COLO668 (cell line): Measurements from ENCODE around the gene ITK.
"Not testable (repeated sequence)": the region's sequence is repeated elsewhere in the genome, so short reads cannot be mapped to it uniquely, and the experiment has no call there.

ENCODE experiments used
- DNase-seq: peaks from one replicate; lab custom pipeline; 2025; ENCODE audit not compliant: unreplicated experiment; lab: John Stamatoyannopoulos, UW

Gene ITK

DNA sequence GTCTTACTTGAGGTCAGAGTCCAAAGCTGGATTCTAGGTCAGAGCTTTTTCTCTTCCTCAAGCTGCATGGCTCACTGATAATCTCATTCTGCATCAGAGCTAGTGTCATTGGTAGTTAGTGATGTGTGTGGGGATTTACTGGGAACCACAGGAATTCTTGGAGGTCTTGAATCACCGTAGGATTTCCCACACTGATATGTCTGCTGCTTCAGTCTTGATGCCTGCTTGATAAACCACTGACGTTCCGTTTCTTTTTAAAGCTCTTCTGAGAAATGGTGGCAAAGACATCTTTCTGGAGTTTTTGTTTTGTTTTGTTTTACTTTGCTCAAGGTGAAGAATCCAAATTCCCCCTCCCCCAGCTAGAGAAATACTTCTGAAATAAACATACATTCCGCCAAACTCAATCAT is 13.4 kb upstream of the ITK start:
- no peak for DNase-seq

- DNase-seq, result no peak
Measured at GRCh38 chr5:157168286-157168685, 12.4 kb upstream of the ITK start.

GRCh38 chr5:157172403-157172802 is 8.2 kb upstream of the ITK start:
- DNase-seq, result no peak

DNA sequence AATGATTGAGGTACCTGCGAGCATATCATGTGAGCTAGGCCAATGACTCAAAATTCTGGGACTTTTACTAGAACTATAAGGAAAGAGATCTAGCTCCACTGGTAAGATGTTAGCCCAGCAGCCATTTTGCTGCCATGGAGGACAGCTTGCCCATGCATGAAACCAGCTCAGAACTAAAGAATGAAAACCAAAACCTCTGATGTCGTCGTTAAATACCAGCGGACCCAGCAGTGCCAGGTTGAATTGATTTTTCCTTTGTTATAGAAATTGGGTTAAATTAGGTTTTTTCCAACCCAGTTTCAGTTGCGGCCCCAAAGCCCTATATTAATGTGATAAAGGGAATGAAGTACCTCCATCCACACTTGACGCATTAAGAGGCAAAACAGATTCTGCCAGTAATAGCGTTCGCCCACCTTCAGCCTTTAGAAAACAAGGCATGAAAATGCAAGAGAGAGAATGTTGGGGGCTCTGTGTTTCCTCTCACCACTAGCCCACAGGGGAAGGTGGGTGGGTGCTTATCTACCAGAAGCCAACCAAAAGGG is 5.5 kb upstream of the ITK start:
- no peak for DNase-seq

DNA sequence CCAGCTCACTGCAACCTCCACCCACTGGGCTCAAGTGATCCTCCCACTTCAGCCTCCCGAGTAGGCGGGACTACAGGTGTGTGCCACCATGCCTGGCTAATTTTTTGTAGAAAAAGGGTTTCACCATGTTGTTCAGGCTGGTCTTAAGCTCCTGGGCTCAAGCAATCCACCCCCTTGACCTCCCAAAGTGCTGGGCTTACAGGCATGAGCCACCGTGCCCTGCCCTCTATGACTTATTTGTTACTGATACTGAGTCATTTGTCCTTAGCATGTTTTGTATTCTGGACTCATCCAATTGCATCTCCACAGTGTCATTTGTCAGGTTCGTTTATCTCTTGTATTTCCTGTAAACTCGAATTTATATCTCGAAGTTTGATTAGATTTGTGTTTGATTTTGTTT is 2.7 kb upstream of the ITK start:
- no peak for DNase-seq

GRCh38 chr5:157178966-157179365 is 1.7 kb upstream of the ITK start:
- DNase-seq, result no peak

- no peak for DNase-seq
Measured at GRCh38 chr5:157182143-157182757, 1.6 kb downstream of the ITK start.

DNA sequence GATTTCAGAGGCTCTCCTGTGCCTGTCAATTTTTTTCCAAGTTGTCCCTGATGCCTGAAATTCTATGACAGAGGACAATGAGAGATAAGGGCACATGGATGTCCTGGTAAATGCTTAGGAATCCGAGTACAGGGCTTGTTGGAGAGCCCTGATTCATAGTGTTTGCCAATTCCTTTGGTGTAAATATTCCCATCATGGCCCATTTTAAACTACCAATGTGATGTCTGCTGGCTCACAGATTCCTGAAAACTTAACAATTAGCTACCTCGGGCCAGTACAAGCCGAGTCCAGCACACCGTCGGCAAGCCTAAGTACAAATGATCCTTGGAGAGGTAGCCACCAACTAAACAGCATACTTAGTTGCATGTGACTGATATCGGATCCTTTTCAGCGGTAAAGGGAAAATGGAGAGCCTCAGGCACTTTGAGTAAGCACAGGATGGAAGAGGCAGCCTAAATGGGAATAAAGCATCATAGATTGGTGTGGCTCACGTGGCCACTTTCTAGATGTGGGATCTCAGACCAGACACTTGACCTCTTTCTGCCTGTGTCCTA is 3.6 kb downstream of the ITK start:
- no peak for DNase-seq

GRCh38 chr5:157185122-157185521 is 4.5 kb downstream of the ITK start:
- not testable (repeated sequence) for DNase-seq

GRCh38 chr5:157186309-157187045 is 5.8 kb downstream of the ITK start:
- no peak for DNase-seq

DNA sequence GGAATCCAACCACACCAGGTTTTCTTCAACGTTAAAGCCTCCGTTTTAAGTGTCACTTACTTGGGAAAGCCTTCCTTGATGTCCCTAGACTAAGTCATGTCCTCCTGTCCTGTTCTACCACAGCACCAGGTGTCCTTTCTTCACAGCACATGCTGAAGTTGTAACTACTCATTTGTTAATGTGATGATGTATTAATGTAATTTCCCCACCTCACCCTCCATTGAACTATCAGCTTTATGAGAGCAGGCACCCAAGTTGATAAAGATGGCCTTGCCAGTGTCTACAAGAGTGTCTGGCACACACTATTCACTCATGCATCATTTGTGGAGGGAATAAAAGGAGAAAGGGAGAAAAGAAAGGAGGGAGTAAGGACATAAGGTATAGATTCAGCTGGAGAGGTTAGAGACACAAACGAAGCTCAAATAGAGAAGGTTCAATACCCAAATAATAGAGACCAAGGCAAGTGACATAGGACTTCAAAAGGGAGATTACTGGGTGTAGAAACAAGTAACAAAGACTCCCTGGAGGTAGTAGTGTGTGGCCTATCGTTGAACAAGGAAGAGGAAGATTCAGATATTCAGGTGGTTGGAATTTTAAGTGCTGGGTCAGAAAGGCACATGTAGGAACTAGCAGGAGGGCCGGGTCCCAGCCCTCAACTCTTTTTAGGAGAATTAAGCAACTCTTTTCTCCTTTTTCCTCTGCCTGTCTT is 6.6 kb downstream of the ITK start:
- DNase-seq, result no peak

DNA sequence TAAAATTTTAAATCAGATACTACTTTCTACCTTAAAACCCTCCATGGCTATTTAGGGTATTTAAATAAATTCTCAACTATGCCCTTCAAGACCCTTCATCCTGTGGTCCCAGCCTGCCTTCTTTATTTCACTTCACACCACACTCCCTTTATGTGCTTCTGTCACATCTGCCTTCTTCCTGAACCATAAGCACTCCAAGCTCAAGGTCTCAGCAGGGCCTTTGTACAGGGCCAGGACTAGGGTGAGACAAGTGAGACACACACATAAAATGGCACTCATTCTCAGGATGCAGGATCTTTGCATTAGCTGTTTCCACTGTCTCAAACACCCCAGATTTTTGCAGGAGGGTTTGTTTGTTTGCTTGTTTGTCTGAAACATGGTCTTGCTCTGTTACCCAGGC is 7.6 kb downstream of the ITK start:
- DNase-seq, result no peak

- DNase-seq, result no peak
Measured at GRCh38 chr5:157189223-157189622, 8.6 kb downstream of the ITK start.

GRCh38 chr5:157193699-157194424 is 13.2 kb downstream of the ITK start:
- DNase-seq, result no peak

GRCh38 chr5:157196045-157196444 is 15.4 kb downstream of the ITK start:
- DNase-seq, result no peak

GRCh38 chr5:157197086-157197485 is 16.4 kb downstream of the ITK start:
- DNase-seq, result no peak

DNA sequence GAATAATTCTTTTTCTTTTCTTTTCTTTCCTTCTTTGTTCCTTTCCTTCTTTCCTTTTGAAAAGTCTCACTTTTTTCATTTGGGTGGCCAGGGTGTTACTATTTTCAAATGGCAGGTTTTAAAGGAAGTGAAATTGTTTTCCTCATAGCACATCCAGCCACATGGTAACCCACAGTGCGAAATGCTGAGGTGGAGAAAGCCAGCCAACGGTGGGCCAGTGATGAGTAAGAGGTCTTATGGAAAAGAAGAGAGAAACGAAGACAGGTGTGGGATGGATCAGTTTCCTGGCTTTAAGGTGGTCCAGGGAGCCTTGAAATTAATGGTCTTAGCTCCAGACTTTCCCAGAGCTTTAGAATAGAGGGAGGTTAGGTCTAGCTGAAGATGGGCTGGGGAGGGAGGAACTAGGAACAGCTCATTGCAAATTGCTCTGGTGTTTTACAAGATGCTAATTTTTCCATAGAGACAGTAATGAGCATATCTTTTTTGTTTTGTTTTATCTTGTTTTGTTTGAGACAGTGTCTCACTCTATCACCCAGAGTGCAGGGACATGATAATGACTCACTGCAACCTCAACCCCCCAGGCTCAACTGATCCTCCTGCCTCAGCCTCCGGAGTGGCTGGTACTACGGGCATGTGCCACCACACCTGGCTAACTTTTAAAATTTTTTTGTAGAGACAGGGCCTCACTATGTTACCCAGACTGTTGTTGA is 17.8 kb downstream of the ITK start:
- DNase-seq, result no peak

DNA sequence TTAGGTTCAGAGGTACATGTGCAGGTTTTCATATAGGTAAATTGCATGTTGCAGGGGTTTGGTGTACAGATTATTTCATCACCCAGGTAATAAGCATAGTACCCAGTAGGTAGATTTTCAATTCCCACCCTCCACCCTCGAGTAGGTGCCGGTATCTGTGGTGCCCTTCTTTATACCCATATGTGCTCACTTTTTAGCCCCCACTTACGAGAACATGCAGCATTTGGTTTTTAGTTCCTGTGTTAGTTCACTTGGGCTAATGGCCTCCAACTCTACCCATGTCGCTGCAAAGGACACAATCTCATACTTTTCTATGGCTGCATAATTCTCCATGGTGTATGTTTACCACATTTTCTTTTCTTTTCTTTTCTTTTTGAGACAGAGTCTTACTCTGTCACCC is 21.2 kb downstream of the ITK start:
- no peak for DNase-seq

- DNase-seq, result no peak
Measured at GRCh38 chr5:157203417-157203816, 22.8 kb downstream of the ITK start.

DNA sequence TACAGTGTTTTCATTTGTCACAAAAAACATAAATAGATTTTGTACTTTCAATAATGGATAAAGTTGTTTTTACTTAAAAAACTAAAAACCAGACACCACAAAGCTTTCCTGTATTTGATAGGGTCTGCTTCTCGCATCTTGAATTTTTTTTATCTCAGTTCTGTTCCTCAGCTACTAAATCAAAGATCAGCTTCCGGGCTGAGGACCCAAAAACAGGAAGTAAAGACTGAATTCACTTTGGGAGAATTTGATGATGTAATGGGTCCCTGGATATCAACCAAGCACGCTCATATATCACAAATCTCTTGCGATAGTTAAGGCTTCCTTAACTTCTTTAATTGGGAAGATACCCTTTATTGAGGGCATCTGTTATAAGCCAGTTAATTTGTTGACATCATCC is 24.1 kb downstream of the ITK start:
- no peak for DNase-seq
